ENCODE results near the gene TPSAB1.

DNA sequence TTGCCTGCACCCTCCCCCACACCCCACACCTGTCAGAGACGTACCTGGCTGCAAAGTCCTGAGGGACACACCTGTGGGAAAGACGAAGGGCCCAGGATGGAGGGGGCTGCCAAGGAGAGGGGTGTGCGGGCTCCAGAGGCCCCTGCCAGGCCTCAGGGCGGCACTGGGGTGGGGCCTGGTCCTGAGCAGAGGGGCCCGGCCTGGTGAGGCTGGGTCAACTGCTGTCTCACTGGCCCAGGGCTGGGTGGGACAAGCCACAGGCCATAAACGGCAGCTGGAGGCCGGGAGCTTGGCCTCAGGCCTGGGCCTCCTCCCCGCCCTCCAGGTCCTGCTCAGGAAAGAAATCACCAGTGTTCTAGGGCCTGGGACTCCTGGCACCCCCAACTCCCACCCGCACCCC lies 15.9 kb upstream of the TPSAB1 start:
- no peak for TF ChIP-seq EZH2 (IDR thresholded peaks at IDR 0.05; ENCODE audit: insufficient read depth, low read length)
- TF ChIP-seq, protein P1, sequence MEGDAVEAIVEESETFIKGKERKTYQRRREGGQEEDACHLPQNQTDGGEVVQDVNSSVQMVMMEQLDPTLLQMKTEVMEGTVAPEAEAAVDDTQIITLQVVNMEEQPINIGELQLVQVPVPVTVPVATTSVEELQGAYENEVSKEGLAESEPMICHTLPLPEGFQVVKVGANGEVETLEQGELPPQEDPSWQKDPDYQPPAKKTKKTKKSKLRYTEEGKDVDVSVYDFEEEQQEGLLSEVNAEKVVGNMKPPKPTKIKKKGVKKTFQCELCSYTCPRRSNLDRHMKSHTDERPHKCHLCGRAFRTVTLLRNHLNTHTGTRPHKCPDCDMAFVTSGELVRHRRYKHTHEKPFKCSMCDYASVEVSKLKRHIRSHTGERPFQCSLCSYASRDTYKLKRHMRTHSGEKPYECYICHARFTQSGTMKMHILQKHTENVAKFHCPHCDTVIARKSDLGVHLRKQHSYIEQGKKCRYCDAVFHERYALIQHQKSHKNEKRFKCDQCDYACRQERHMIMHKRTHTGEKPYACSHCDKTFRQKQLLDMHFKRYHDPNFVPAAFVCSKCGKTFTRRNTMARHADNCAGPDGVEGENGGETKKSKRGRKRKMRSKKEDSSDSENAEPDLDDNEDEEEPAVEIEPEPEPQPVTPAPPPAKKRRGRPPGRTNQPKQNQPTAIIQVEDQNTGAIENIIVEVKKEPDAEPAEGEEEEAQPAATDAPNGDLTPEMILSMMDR (IDR thresholded peaks at IDR 0.05; ENCODE audit: insufficient read depth, low read depth, low read length): no peak
